Measurements from ENCODE around the gene TF. TPM values are rescaled to one million over a fixed set of nuclear protein-coding genes. Genes with fewer than 3 reads are reported as not detected.

The TF gene
- total RNA-seq, 1 donor from 2014 or later: 1.3 TPM

GRCh38 chr3:133838296-133838789 lies 92.2 kb downstream of the TF start:
- Histone ChIP-seq H3K27ac (replicated peaks) (no peak overlapping the region), H3K36me3 (peaks cover 44% of the 10 kb centered on the region), H3K27me3 (ENCODE audit: low read depth) (no peaks in the 10 kb centered on the region), H3K4me3 (no peak overlapping the region), H3K9me3 (replicated peaks) (no peaks in the 10 kb centered on the region), H3K4me1 (peaks cover under 1% of the 10 kb centered on the region)
- intact Hi-C loops (cut with micrococcal nuclease): no loop called here
- DNase-seq: no peak
- TF ChIP-seq CTCF (IDR thresholded peaks at IDR 0.05; ENCODE audit: borderline replicate concordance): no peak

GRCh38 chr3:133838916-133839800 lies 93.0 kb downstream of the TF start:
- Histone ChIP-seq H3K36me3 (peaks cover 40% of the 10 kb centered on the region), H3K4me1 (peaks cover 9% of the 10 kb centered on the region), H3K27me3 (ENCODE audit: low read depth) (no peaks in the 10 kb centered on the region), H3K27ac (replicated peaks) (no peak overlapping the region), H3K9me3 (replicated peaks) (no peaks in the 10 kb centered on the region), H3K4me3 (no peak overlapping the region)
- TF ChIP-seq CTCF (IDR thresholded peaks at IDR 0.05; ENCODE audit: borderline replicate concordance): no peak
- intact Hi-C loops (cut with micrococcal nuclease): no loop called here
- no peak for DNase-seq

GRCh38 chr3:133840055-133840737 lies 94.0 kb downstream of the TF start:
- Histone ChIP-seq H3K4me3 (no peak overlapping the region), H3K36me3 (peaks cover 35% of the 10 kb centered on the region), H3K27ac (replicated peaks) (no peak overlapping the region), H3K9me3 (replicated peaks) (no peaks in the 10 kb centered on the region), H3K4me1 (peaks cover 14% of the 10 kb centered on the region), H3K27me3 (ENCODE audit: low read depth) (no peaks in the 10 kb centered on the region)
- DNase-seq: no peak
- no peak for TF ChIP-seq CTCF (IDR thresholded peaks at IDR 0.05; ENCODE audit: borderline replicate concordance)
- intact Hi-C loops (cut with micrococcal nuclease): no loop called here

- TF ChIP-seq CTCF (IDR thresholded peaks at IDR 0.05; ENCODE audit: borderline replicate concordance): no peak
- intact Hi-C loops (cut with micrococcal nuclease): no loop called here
- Histone ChIP-seq H3K27ac (replicated peaks) (no peak overlapping the region), H3K4me3 (no peak overlapping the region), H3K9me3 (replicated peaks) (no peaks in the 10 kb centered on the region), H3K4me1 (peaks cover 14% of the 10 kb centered on the region), H3K27me3 (ENCODE audit: low read depth) (no peaks in the 10 kb centered on the region), H3K36me3 (peaks cover 33% of the 10 kb centered on the region)
- DNase-seq: no peak
Measured at GRCh38 chr3:133840767-133841166, 94.6 kb downstream of the TF start.

GRCh38 chr3:133841196-133841595 lies 95.0 kb downstream of the TF start:
- H3K9me3 ChIP-seq (replicated peaks): no peaks in the 10 kb centered on the region
- DNase-seq: no peak
- no peak overlapping the region for H3K4me3 ChIP-seq
- no peak overlapping the region for H3K27ac ChIP-seq (replicated peaks)
- TF ChIP-seq CTCF (IDR thresholded peaks at IDR 0.05; ENCODE audit: borderline replicate concordance): no peak
- no peaks in the 10 kb centered on the region for H3K27me3 ChIP-seq (ENCODE audit: low read depth)
- peaks cover 29% of the 10 kb centered on the region for H3K36me3 ChIP-seq
- H3K4me1 ChIP-seq: peaks cover 14% of the 10 kb centered on the region
- intact Hi-C loops (cut with micrococcal nuclease): no loop called here
